Transverse colon (tissue), 4 donors: ENCODE data around the gene NPW.
A peak's percentile ranks its signal among the peaks of the same experiment; 100 is the strongest.

Experiments used
- POLR2AphosphoS5 ChIP-seq, 3 donors: sonication (generic); formaldehyde crosslinking; IDR thresholded peaks; one replicate each; pipeline ENCODE4 v1.6.1; 2016; ENCODE audit warnings: antibody characterized with exemption in 3 of 3
- TF ChIP-seq, protein P1 (sequence below), 5 experiments: fragments of 200-600 bp in 3 of 5; fragments of 450-650 bp in 2 of 5; sonication (generic) in 3 of 5; IDR thresholded peaks; 1 replicate in 2 of 5; 2 replicates in 3 of 5; pipeline ENCODE4 v1.5.1; 2016 to 2017; ENCODE audit warnings: antibody characterized with exemption in 5 of 5, inconsistent platforms in 3 of 5, mild to moderate bottlenecking in 2 of 5, moderate library complexity in 1 of 5

DNA sequence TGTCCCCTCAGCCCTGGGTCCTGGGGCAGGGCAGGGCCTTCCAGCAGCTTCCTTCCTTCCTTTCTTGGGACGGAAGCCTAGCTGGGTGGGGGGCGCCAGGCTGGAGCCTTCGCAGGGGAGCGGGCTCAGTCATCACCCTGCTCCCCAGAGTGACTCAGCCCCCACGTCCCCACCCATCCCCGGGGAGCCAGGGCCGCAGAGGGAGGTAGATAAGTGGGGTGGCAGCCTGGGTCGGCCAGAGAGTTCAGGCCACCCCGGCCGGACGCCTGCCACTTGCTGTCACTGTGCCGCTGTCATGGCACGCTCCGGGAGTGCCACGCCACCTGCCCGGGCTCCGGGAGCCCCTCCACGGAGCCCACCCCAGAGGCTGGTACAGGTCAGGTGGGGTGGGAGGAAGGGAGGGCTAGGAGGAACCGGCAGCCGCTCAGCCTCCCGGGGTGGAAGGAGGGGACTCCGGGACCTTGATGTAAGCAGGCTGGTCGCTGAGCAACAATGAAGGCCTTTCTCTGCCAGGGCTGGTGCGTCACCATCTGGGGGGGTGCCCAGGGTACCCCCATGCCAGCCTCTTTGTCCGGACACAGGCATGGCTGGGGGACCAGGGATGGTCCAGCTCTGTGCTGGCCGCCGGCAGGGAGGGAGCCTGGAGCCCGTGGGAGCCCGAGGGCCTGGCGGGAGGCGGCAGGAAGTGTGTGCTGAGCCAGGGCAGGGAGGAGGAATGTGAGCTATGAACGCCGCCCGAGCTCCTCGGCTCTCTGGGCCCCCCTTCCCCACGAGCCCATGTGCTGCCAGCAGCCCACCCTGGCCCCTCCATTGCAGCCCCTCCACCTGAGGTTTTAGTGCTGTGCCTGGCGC is 13.7 kb downstream of the NPW start:
- TF ChIP-seq, protein P1, sequence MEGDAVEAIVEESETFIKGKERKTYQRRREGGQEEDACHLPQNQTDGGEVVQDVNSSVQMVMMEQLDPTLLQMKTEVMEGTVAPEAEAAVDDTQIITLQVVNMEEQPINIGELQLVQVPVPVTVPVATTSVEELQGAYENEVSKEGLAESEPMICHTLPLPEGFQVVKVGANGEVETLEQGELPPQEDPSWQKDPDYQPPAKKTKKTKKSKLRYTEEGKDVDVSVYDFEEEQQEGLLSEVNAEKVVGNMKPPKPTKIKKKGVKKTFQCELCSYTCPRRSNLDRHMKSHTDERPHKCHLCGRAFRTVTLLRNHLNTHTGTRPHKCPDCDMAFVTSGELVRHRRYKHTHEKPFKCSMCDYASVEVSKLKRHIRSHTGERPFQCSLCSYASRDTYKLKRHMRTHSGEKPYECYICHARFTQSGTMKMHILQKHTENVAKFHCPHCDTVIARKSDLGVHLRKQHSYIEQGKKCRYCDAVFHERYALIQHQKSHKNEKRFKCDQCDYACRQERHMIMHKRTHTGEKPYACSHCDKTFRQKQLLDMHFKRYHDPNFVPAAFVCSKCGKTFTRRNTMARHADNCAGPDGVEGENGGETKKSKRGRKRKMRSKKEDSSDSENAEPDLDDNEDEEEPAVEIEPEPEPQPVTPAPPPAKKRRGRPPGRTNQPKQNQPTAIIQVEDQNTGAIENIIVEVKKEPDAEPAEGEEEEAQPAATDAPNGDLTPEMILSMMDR (IDR thresholded peaks at IDR 0.05) = no peak
- peak in 2 of 3 donors; percentile 13 to 17 for TF ChIP-seq POLR2AphosphoS5 (IDR thresholded peaks at IDR 0.05)
